SK-N-MC (cell line): ENCODE measurements around the gene ELF5.

ENCODE experiments used
- DNase-seq: peaks from one replicate; pipeline ENCODE4 v3.0.0-alpha.2; 2011; ENCODE audit warnings: low read depth, low spot score
- H3K27ac ChIP-seq: fragments of 200-600 bp; sonication (generic); 2 replicates; pipeline ENCODE4 v1.5.1; 2016; ENCODE audit warnings: mixed run types
- H3K36me3 ChIP-seq: fragments of 200-600 bp; sonication (generic); 2 replicates; pipeline ENCODE4 v1.6.1; 2017; ENCODE audit warnings: antibody characterized with exemption, low read length, mixed read lengths; ENCODE audit not compliant: insufficient read depth
- H3K4me3 ChIP-seq: fragments of 200-600 bp; sonication (generic); 2 replicates; pipeline ENCODE4 v1.5.1; 2016
- H3K9ac ChIP-seq: fragments of 200-600 bp; sonication (generic); 2 replicates; pipeline ENCODE4 v1.8.0; 2017; ENCODE audit warnings: mixed run types, mixed read lengths; ENCODE audit not compliant: insufficient read length
- H3K9me3 ChIP-seq: fragments of 200-600 bp; sonication (generic); 2 replicates; pipeline ENCODE4 v1.6.1; 2017; ENCODE audit warnings: low read depth, mild to moderate bottlenecking, antibody characterized with exemption, low read length, moderate library complexity, mixed read lengths
- EZH2 ChIP-seq: fragments of 200-600 bp; sonication (generic); IDR thresholded peaks from one replicate; pipeline ENCODE4 v1.6.1; 2017; ENCODE audit warnings: antibody characterized with exemption
- FOXP2 ChIP-seq: optimal IDR thresholded peaks from 2 replicates; pipeline ENCODE3; 2011; ENCODE audit warnings: mild to moderate bottlenecking, moderate library complexity; ENCODE audit not compliant: insufficient read depth; ENCODE audit errors: extremely low read length, control extremely low read depth
- POLR2AphosphoS5 ChIP-seq: IDR thresholded peaks from 2 replicates; pipeline ENCODE4 v1.6.1; 2012; ENCODE audit warnings: mild to moderate bottlenecking, low read depth, low read length, borderline replicate concordance

ELF5 gene

DNA sequence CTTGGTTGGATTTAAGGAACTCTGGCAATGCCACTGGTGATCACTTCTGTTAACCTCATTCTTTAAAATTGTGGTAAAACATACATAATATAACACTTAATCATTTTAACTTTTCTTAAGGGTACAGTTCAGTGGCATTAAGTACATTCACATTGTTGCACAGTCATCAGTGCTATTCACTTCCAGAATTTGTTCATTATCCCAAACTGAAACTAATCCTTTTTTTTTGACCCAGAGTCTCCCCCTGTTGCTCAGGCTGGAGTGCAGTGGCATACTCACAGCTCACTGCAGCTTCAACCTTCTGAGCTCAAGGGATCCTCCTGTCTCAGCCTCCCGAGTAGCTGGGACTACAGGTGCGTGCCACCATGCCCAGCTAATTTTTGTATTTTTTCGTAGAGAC, 10.6 kb downstream of the ELF5 start:
- Histone ChIP-seq H3K4me3 (no peak overlapping the region), H3K36me3 (no peaks in the 10 kb centered on the region), H3K27ac (no peak overlapping the region), H3K9me3 (no peaks in the 10 kb centered on the region), H3K9ac (no peak overlapping the region)
- DNase-seq: no peak
- TF ChIP-seq FOXP2: no peak
- no peak for TF ChIP-seq POLR2AphosphoS5
- no peak for TF ChIP-seq EZH2

DNA sequence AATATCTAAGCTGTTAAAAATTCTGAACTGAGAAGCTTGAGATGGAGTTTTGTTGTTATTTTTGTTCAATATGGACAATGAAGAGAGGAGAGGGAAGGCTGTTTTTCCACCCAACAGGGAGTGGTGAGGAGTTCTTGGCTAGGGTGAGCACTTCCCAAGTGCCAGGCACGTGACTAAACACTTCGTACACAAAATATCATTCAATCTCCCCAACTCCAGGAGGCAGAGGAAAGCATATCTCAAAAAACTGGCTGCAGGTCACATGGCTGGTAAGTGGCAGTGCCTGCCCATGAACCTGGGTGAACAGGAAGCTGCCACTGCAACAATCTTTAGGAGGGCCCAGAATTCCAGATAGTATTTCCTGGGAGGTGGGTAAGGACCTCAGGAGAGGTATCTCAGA, 11.6 kb downstream of the ELF5 start:
- no peak overlapping the region for H3K4me3 ChIP-seq
- TF ChIP-seq EZH2 (no peak), FOXP2 (no peak), POLR2AphosphoS5 (no peak)
- H3K9ac ChIP-seq: no peak overlapping the region
- H3K27ac ChIP-seq: no peak overlapping the region
- H3K9me3 ChIP-seq: no peaks in the 10 kb centered on the region
- DNase-seq: no peak
- no peaks in the 10 kb centered on the region for H3K36me3 ChIP-seq

DNA sequence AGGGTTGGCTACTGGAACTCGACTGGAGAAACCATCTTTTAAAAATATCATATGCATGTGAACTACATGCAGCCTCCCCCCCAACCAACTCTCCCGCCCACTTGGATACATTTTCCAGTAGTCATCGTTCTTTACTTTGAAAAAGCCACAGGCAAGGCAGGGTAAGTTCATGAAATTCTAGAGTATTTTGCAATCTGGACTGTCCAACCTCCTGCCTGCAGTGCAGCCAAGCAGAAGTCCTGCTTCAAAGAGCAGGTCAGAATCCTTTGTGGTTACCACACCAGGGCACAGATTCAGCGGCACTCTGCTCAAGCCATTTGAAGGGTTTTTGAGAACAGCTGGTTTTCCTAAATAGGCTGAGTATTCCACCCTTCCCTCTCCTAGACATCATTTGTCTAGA, 12.1 kb downstream of the ELF5 start:
- Histone ChIP-seq H3K9ac (no peak overlapping the region), H3K36me3 (no peaks in the 10 kb centered on the region), H3K9me3 (no peaks in the 10 kb centered on the region), H3K4me3 (no peak overlapping the region), H3K27ac (no peak overlapping the region)
- no peak for DNase-seq
- TF ChIP-seq EZH2 (no peak), POLR2AphosphoS5 (no peak), FOXP2 (no peak)

DNA sequence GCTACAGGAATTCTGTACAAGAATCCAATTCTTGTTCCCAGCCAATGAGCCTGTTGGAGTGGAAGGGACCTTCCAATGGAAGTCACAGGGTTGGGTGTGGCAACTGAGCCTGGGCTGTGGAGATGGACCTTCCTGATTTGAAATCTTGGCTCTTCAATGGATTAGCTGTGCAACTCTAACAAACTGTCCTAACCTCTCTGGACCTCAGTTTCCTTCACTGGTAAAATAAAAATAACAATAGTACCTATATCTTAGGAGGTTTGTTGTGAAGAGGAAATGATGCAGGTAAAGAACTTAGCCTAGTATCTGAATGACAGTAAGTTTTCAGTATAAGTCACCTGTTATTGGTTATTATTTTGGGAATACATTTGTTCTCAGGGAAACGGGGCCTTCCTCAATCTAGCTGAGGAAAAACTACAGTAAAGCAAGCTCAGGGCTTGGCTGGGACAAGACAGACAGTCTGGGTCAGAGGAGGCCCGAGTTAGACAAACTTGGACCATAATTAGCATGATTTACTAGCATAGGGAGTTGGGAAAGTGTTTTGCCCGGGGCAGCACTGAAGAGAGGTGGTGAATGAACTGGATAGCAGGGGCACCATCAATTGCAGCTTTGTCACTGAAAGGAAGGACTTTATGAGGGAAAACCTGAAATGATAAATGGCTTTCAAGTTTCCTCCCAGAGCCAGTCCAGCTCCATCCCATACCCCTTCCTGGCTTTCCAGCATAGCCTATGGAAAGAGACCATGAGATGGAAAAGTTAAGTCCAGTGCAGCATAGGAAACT, 13.7 kb downstream of the ELF5 start:
- Histone ChIP-seq H3K36me3 (no peaks in the 10 kb centered on the region), H3K9me3 (no peaks in the 10 kb centered on the region), H3K9ac (no peak overlapping the region), H3K4me3 (no peak overlapping the region), H3K27ac (no peak overlapping the region)
- no peak for DNase-seq
- TF ChIP-seq POLR2AphosphoS5: no peak
- no peak for TF ChIP-seq FOXP2
- no peak for TF ChIP-seq EZH2

DNA sequence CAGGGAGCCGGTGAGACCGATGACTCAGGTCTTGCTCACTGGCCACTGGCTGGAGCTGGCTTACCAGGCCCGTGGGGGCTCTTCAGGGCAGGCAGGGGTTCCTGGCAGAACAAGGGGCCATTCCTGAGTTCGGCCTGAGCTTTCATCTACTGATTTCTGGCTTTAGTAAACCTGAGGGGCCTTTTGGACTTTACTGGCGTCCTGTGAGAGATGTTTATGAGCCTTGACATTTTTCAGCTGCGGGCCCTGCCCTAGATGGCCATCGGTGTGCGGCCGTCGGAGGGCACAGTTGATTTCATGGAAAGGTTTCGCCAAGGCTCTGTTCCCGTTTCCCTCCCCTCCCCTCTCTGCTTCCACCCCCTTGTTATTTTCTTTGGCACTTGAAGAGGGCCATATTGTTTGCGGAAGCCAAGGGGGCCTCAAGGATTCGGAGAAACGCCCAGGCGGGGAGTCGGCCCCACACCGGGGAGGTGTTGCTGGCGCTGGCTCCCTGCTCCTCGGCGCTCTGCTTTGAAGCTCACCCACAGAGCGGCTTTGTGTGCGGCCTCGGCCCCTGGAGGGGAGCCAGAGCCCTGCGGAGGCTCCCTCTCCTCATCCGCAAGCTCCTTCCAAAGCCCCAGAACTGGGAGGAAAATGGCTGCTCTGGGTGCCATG, 17.7 kb downstream of the ELF5 start:
- Histone ChIP-seq H3K4me3 (no peak overlapping the region), H3K9me3 (no peaks in the 10 kb centered on the region), H3K27ac (no peak overlapping the region), H3K9ac (no peak overlapping the region), H3K36me3 (no peaks in the 10 kb centered on the region)
- no peak for DNase-seq
- TF ChIP-seq FOXP2 (no peak), POLR2AphosphoS5 (no peak), EZH2 (no peak)

DNA sequence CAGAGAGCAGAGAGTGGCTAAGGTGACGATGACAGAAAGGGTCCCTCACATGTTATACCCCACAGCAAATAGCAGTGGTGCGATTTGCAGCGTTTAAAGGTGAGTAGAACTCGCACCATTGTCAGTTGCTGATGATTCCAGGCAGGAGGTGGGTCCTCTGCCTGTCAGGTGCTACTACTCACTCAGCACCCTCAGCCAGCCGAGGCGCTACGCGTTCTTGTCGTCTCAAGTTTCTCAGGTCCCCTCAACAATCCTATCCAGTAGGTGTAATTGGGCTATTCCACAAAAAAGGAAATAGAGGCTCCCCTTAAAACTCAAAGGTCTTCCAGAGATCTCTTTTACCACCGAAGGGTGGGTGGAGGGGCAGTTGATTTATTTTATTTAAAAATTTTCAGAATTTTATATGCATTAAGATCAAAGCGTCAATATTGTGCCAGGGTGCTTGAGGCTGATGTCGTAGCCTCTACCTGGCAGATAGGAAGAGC, 18.3 kb downstream of the ELF5 start:
- no peak overlapping the region for H3K4me3 ChIP-seq
- H3K9me3 ChIP-seq: no peaks in the 10 kb centered on the region
- no peaks in the 10 kb centered on the region for H3K36me3 ChIP-seq
- DNase-seq: no peak
- H3K9ac ChIP-seq: no peak overlapping the region
- H3K27ac ChIP-seq: no peak overlapping the region
- TF ChIP-seq EZH2: no peak
- no peak for TF ChIP-seq POLR2AphosphoS5
- no peak for TF ChIP-seq FOXP2

DNA sequence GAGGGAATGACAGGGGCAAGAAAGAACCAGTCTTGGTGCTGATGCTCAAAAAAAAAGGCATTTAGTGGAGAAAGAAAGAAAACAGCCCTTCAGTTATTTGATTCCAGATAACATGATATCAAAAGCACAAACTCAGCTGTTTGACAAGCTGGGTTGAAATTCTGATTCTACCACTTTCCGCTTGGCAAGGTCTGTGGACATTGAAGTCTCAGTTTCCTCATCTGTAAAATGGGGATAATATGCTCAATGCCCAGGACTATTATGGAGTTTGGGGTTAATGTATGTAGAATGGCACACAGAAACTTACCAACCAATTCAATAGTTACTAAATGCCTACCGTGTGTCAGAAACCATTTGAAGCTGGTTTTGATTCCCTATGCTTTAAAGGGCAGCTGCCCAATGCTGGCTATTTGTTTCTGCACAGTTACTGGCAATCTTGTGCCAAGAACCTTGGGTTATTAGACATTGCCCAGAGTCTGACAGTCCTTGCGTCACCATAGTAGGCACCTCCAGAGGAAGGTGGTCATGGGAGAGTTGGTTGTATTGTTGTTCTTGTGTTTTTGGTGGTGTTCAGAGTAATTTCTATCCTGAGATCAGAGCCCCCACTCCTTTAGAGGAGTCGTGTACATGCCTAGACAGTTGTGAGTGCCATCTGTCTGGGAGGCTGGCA, 19.5 kb downstream of the ELF5 start:
- Histone ChIP-seq H3K27ac (no peak overlapping the region), H3K9me3 (no peaks in the 10 kb centered on the region), H3K36me3 (no peaks in the 10 kb centered on the region), H3K9ac (no peak overlapping the region), H3K4me3 (no peak overlapping the region)
- no peak for DNase-seq
- no peak for TF ChIP-seq FOXP2

DNA sequence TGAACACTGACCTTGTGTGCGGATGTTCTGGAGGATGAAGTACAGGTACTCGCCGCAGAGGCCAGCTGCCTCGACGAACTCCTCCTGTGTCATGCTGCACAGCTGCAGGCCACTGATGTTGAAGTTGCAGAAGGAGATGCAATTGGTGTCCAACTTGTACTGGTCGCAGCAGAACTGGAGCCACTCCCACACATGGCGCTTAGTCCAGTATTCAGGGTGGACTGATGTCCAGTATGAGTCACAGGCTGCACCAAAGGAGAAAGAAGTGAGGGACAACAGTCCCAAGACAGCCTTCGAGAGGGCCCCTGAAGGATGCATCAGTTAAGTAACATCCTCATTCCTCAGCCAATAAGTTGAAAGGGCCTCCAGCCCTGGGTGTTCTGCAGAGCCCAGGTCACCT, 20.1 kb downstream of the ELF5 start:
- no peak for DNase-seq
- H3K4me3 ChIP-seq: no peak overlapping the region

More for the DNA sequence above, 20.1 kb downstream of the ELF5 start:
- H3K9me3 ChIP-seq: no peaks in the 10 kb centered on the region
- H3K36me3 ChIP-seq: no peaks in the 10 kb centered on the region
- TF ChIP-seq FOXP2: no peak
- TF ChIP-seq POLR2AphosphoS5: no peak
- no peak for TF ChIP-seq EZH2
- H3K9ac ChIP-seq: no peak overlapping the region
- H3K27ac ChIP-seq: no peak overlapping the region
